Measurements from ENCODE around the gene RAB39A.

- TF ChIP-seq CTCF (IDR thresholded peaks at IDR 0.05; ENCODE audit: low read depth, low read length, missing input control) (no peak), EGR1 (IDR thresholded peaks at IDR 0.05; ENCODE audit: low read depth in 2 of 2) (no peak), HNF4G (IDR thresholded peaks at IDR 0.05) (no peak), RXRA (IDR thresholded peaks at IDR 0.05) (no peak), JUND (IDR thresholded peaks at IDR 0.05) (no peak), SP1 (IDR thresholded peaks at IDR 0.05) (no peak), FOXA1 (IDR thresholded peaks at IDR 0.05) (no peak), REST (IDR thresholded peaks at IDR 0.05) (no peak)
Observed at GRCh38 chr11:107969219-107969618, 41.0 kb downstream of the RAB39A start.
